Testis (tissue), 2 donors: ENCODE results near the gene CACNA1S.

Experiments used
- CTCF ChIP-seq, 3 experiments: fragments of 450-650 bp in 2 of 3; fragments of 200-600 bp in 1 of 3; sonication (generic) in 1 of 3; IDR thresholded peaks; one replicate each; pipeline ENCODE4 v1.5.1; 2016 to 2019; ENCODE audit warnings: antibody characterized with exemption in 3 of 3, mild to moderate bottlenecking in 2 of 3, moderate library complexity in 1 of 3
- POLR2A ChIP-seq: fragments of 450-650 bp; IDR thresholded peaks from one replicate; pipeline ENCODE4 v1.6.1; 2017; ENCODE audit warnings: antibody characterized with exemption, mild to moderate bottlenecking, moderate library complexity

GRCh38 chr1:201156346-201156745, 44.1 kb upstream of the CACNA1S start:
- TF ChIP-seq CTCF (IDR thresholded peaks at IDR 0.05) (no peak), POLR2A (no peak)
